OCI-LY7 (cell line): Measurements from ENCODE around the gene ZC2HC1C. TPM values are rescaled to one million over a fixed set of nuclear protein-coding genes. Genes with fewer than 3 reads are reported as not detected.

Experiments
- BruUV-seq: library from RNA; stranded (reverse); fragments of 400-500 nt; replicated peaks from 2 replicates; lab custom pipeline; 2021; lab: Mats Ljungman, UMichigan
- CTCF ChIA-PET: fragments of 300-600 bp; sonication (Branson Sonifier 250); formaldehyde crosslinking; loops from one replicate; lab custom pipeline; 2022; ENCODE audit warnings: antibody characterized with exemption; ENCODE audit not compliant: unreplicated experiment; lab: Charles Lee
- POLR2A ChIA-PET: fragments of 300-600 bp; sonication (Branson Sonifier 250); formaldehyde crosslinking; loops from one replicate; lab custom pipeline; 2022; ENCODE audit warnings: antibody characterized with exemption; lab: Charles Lee
- DNase-seq: peaks from one replicate; pipeline ENCODE4 v3.0.0-alpha.2; 2015; ENCODE audit warnings: low spot score
- H2AFZ ChIP-seq: fragments of 200-600 bp; sonication (generic), shearing (Covaris generic); 2 replicates; pipeline ENCODE4 v1.6.1; 2014; ENCODE audit warnings: mild to moderate bottlenecking, antibody characterized with exemption, low read length, moderate library complexity
- H3K27ac ChIP-seq: fragments of 200-600 bp; sonication (generic); 2 replicates; pipeline ENCODE4 v1.5.1; 2014; ENCODE audit warnings: mixed run types, low read depth, mild to moderate bottlenecking, moderate library complexity, low read length, inconsistent platforms; ENCODE audit not compliant: poor library complexity, severe bottlenecking
- H3K36me3 ChIP-seq: fragments of 200-600 bp; sonication (generic); 2 replicates; pipeline ENCODE4 v1.6.1; 2014; ENCODE audit warnings: mild to moderate bottlenecking, antibody characterized with exemption, low read length, moderate library complexity, mixed read lengths; ENCODE audit not compliant: insufficient read depth
- H3K4me1 ChIP-seq: fragments of 200-600 bp; sonication (generic); 2 replicates; pipeline ENCODE4 v1.5.1; 2014; ENCODE audit warnings: mild to moderate bottlenecking, low read length; ENCODE audit not compliant: insufficient read depth, poor library complexity, severe bottlenecking
- H3K4me2 ChIP-seq: fragments of 200-600 bp; sonication (generic); 2 replicates; pipeline ENCODE4 v1.6.1; 2014; ENCODE audit warnings: mild to moderate bottlenecking, low read length
- H3K4me3 ChIP-seq: fragments of 200-600 bp; sonication (generic); 2 replicates; pipeline ENCODE4 v1.5.1; 2014; ENCODE audit warnings: mild to moderate bottlenecking, low read depth, low read length; ENCODE audit not compliant: poor library complexity, severe bottlenecking
- H3K79me2 ChIP-seq: fragments of 200-600 bp; sonication (generic); 2 replicates; pipeline ENCODE4 v1.6.1; 2016; ENCODE audit warnings: low read depth, mild to moderate bottlenecking, low read length, moderate library complexity, mixed read lengths; ENCODE audit not compliant: insufficient read depth
- H3K9me2 ChIP-seq: fragments of 200-600 bp; sonication (generic); 2 replicates; pipeline ENCODE4 v1.6.1; 2016; ENCODE audit warnings: mild to moderate bottlenecking, low read length, mixed read lengths; ENCODE audit not compliant: insufficient read depth
- H3K9me3 ChIP-seq: fragments of 200-600 bp; sonication (generic); 2 replicates; pipeline ENCODE4 v1.6.1; 2014; ENCODE audit warnings: mild to moderate bottlenecking, mixed run types, low read length, mixed read lengths
- H4K20me1 ChIP-seq: fragments of 200-600 bp; sonication (generic); 2 replicates; pipeline ENCODE4 v1.6.1; 2014; ENCODE audit warnings: mild to moderate bottlenecking, antibody characterized with exemption, low read length, moderate library complexity, mixed read lengths; ENCODE audit not compliant: insufficient read depth
- EZH2phosphoT487 ChIP-seq: fragments of 200-600 bp; sonication (generic); IDR thresholded peaks from 2 replicates; pipeline ENCODE4 v1.6.1; 2018; ENCODE audit warnings: low read depth, borderline replicate concordance, mild to moderate bottlenecking, mixed run types, antibody characterized with exemption, low read length, moderate library complexity, mixed read lengths
- intact Hi-C: fragments of 100-400 bp; cut with micrococcal nuclease; formaldehyde crosslinking; loops from one replicate; pipeline ENCODE4 v1.10.0; 2022; ENCODE audit not compliant: unreplicated experiment
- total RNA-seq, 2 experiments: library from RNA; depleted of rRNA in 1 of 2; stranded (reverse); fragments of >200 nt in 1 of 2; shearing (Covaris generic) in 1 of 2; gene quantifications; 2 replicates each; pipeline ENCODE4 v1.2.3, GENCODE V29; 2014 to 2022
- TF ChIP-seq, protein P1 (sequence below): fragments of 200-600 bp; sonication (generic); conservative IDR thresholded peaks from 2 replicates; pipeline ENCODE4 v1.5.1; 2014; ENCODE audit warnings: mild to moderate bottlenecking, antibody characterized with exemption, low read length, moderate library complexity, mixed read lengths

The ZC2HC1C gene
- total RNA-seq, 2 experiments from 2014 or later = 3.4 to 3.7 TPM

DNA sequence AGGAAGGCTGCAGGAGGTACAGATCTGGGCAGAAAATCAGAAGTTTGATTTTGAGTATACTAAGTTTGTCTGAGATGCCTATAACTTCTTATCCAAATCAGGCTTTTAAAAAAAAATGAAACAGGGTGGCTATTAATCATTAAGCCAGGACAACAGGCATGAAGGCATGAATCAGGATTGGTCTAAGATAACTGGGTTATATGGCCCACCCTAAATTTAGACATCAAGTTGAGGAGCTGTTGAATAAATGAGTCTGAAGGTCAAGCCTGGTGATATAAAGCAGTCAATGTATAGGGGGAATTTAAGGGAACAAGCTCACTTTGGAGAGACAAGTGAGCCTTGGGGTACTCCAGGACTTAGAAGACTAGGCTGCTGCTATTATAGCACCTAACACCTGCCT, 28.8 kb downstream of the ZC2HC1C start:
- no peak for DNase-seq
- Histone ChIP-seq H2AFZ (no peak overlapping the region), H3K79me2 (no peaks in the 10 kb centered on the region), H3K36me3 (peaks cover 81% of the 10 kb centered on the region), H3K9me3 (no peaks in the 10 kb centered on the region), H3K9me2 (no peaks in the 10 kb centered on the region), H3K4me2 (no peak overlapping the region), H3K27ac (no peak overlapping the region), H3K4me3 (no peak overlapping the region), H3K4me1 (no peaks in the 10 kb centered on the region), H4K20me1 (no peaks in the 10 kb centered on the region)
- POLR2A ChIA-PET = no interaction called here
- CTCF ChIA-PET = no interaction called here
- no TSS peak for BruUV-seq
- intact Hi-C loops = no loop called here
- no peak for TF ChIP-seq EZH2phosphoT487
- TF ChIP-seq, protein P1, sequence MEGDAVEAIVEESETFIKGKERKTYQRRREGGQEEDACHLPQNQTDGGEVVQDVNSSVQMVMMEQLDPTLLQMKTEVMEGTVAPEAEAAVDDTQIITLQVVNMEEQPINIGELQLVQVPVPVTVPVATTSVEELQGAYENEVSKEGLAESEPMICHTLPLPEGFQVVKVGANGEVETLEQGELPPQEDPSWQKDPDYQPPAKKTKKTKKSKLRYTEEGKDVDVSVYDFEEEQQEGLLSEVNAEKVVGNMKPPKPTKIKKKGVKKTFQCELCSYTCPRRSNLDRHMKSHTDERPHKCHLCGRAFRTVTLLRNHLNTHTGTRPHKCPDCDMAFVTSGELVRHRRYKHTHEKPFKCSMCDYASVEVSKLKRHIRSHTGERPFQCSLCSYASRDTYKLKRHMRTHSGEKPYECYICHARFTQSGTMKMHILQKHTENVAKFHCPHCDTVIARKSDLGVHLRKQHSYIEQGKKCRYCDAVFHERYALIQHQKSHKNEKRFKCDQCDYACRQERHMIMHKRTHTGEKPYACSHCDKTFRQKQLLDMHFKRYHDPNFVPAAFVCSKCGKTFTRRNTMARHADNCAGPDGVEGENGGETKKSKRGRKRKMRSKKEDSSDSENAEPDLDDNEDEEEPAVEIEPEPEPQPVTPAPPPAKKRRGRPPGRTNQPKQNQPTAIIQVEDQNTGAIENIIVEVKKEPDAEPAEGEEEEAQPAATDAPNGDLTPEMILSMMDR = no peak

DNA sequence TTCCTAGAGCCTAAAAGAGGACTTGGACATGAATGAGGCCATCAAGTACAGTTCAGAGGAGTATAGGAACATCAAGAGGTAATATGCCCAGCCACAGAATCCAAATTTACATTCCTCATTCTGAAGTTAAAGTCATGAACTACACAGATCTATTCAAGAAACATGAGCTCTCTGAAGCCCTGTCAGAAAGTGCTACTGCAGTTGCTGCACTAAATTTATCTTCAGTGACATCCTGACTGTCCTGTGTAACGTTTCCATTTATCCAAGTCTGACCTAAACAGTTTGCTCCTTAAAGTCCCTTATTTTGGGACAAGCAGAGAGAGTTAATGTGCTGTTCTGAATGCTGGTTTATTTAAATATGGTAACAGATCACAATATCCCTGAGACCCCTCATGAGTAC, 29.2 kb downstream of the ZC2HC1C start:
- no peaks in the 10 kb centered on the region for H3K4me1 ChIP-seq

DNA sequence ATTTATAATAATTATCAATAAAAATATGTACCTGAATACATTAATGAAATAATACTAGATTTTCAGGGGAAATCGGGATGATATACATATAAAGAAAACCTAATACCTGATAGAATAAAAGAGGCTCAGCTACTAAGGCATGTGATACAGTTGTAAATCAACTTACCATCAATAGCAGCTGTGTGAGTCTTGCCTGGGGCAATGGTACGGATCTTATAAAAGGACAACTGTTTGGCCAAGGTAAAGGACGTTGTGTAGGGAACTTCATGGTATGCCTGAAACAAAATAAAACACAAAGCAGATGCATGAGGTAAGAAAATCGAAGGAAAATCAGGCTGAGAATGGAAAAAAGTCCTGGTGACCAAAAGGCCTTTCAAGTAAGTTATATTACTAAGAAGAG, 32.0 kb downstream of the ZC2HC1C start:
- no peak for DNase-seq
- no peak overlapping the region for H3K27ac ChIP-seq
- POLR2A ChIA-PET = no interaction called here
- H3K4me1 ChIP-seq = no peaks in the 10 kb centered on the region
- H4K20me1 ChIP-seq = no peaks in the 10 kb centered on the region
- TF ChIP-seq EZH2phosphoT487 = no peak
- TF ChIP-seq, protein P1 = no peak
- intact Hi-C loops = no loop called here
- no peaks in the 10 kb centered on the region for H3K9me2 ChIP-seq
- no peaks in the 10 kb centered on the region for H3K79me2 ChIP-seq
- no peak overlapping the region for H2AFZ ChIP-seq
- CTCF ChIA-PET = no interaction called here
- H3K9me3 ChIP-seq = no peaks in the 10 kb centered on the region
- H3K4me2 ChIP-seq = no peak overlapping the region
- H3K36me3 ChIP-seq = peaks cover 83% of the 10 kb centered on the region
- no peak overlapping the region for H3K4me3 ChIP-seq
- no TSS peak for BruUV-seq

More for the DNA sequence above, 29.2 kb downstream of the ZC2HC1C start:
- ChIA-PET CTCF (no interaction called here), POLR2A (no interaction called here)
- no peak overlapping the region for H3K27ac ChIP-seq
- intact Hi-C loops = no loop called here
- no peak overlapping the region for H2AFZ ChIP-seq
- H4K20me1 ChIP-seq = no peaks in the 10 kb centered on the region
- TF ChIP-seq EZH2phosphoT487 = no peak
- TF ChIP-seq, protein P1 = no peak
- BruUV-seq = no TSS peak
- H3K9me2 ChIP-seq = no peaks in the 10 kb centered on the region
- H3K36me3 ChIP-seq = peaks cover 83% of the 10 kb centered on the region
- DNase-seq = no peak
- no peaks in the 10 kb centered on the region for H3K79me2 ChIP-seq
- no peak overlapping the region for H3K4me3 ChIP-seq
- H3K9me3 ChIP-seq = no peaks in the 10 kb centered on the region
- H3K4me2 ChIP-seq = no peak overlapping the region
